Body of pancreas (tissue), 4 donors: ENCODE data around the gene DAPP1.

Experiments used
- POLR2A ChIP-seq, 3 donors: fragments of 450-650 bp; IDR thresholded peaks; one replicate each; pipeline ENCODE4 v1.6.1; 2016; ENCODE audit warnings: antibody characterized with exemption in 3 of 3, mild to moderate bottlenecking in 2 of 3
- TF ChIP-seq, protein P1 (sequence below), 7 experiments: fragments of 450-650 bp in 4 of 7; fragments of 200-600 bp in 3 of 7; sonication (generic) in 3 of 7; IDR thresholded peaks; one replicate each; pipeline ENCODE4 v1.5.1; 2016 to 2019; ENCODE audit warnings: antibody characterized with exemption in 7 of 7

- TF ChIP-seq, protein P1, sequence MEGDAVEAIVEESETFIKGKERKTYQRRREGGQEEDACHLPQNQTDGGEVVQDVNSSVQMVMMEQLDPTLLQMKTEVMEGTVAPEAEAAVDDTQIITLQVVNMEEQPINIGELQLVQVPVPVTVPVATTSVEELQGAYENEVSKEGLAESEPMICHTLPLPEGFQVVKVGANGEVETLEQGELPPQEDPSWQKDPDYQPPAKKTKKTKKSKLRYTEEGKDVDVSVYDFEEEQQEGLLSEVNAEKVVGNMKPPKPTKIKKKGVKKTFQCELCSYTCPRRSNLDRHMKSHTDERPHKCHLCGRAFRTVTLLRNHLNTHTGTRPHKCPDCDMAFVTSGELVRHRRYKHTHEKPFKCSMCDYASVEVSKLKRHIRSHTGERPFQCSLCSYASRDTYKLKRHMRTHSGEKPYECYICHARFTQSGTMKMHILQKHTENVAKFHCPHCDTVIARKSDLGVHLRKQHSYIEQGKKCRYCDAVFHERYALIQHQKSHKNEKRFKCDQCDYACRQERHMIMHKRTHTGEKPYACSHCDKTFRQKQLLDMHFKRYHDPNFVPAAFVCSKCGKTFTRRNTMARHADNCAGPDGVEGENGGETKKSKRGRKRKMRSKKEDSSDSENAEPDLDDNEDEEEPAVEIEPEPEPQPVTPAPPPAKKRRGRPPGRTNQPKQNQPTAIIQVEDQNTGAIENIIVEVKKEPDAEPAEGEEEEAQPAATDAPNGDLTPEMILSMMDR (IDR thresholded peaks at IDR 0.05) = no peak
- no peak for TF ChIP-seq POLR2A (IDR thresholded peaks at IDR 0.05)
These were observed 8.6 kb downstream of the DAPP1 start for GRCh38 chr4:99825272-99825671.
